Right atrium auricular region (tissue), 2 donors: ENCODE measurements around the gene MYH10. TPM values are rescaled to one million over a fixed set of nuclear protein-coding genes. Genes with fewer than 3 reads are reported as not detected.

Experiments
- DNase-seq: peaks from one replicate; pipeline ENCODE4 v3.0.0-alpha.2; 2019; ENCODE audit warnings: low spot score
- H3K27ac ChIP-seq, 2 donors: fragments of 200-600 bp; sonication (generic); 1 replicate in 1 of 2; 2 replicates in 1 of 2; pipeline ENCODE4 v1.5.1; 2016 to 2019
- H3K27me3 ChIP-seq, 2 donors: fragments of 200-600 bp; sonication (generic); one replicate each; pipeline versions ENCODE4 v1.5.1 to v1.6.0; 2017 to 2019
- H3K36me3 ChIP-seq: fragments of 200-600 bp; sonication (generic); one replicate; pipeline ENCODE4 v1.5.1; 2016
- H3K4me1 ChIP-seq, 2 donors: fragments of 200-600 bp; sonication (generic); one replicate each; pipeline versions ENCODE4 v1.5.1 to v1.6.0; 2017 to 2019
- H3K4me3 ChIP-seq, 2 donors: fragments of 200-600 bp; sonication (generic); 1 replicate in 1 of 2; 2 replicates in 1 of 2; pipeline ENCODE4 v1.5.1; 2017 to 2019; ENCODE audit warnings: mild to moderate bottlenecking in 1 of 2, moderate library complexity in 1 of 2
- H3K9me3 ChIP-seq, 2 donors: fragments of 200-600 bp; sonication (generic); one replicate each; pipeline ENCODE4 v1.5.1; 2019
- total RNA-seq, 2 donors: library from RNA; depleted of rRNA; stranded (reverse); fragments of >200 nt; gene quantifications; one replicate each; pipeline ENCODE4 v1.1.0, GENCODE V29; 2016
- TF ChIP-seq, protein P1 (sequence below), 2 donors: fragments of 200-600 bp; sonication (generic); IDR thresholded peaks; one replicate each; pipeline ENCODE4 v1.5.1; 2019; ENCODE audit warnings: antibody characterized with exemption in 2 of 2

Gene MYH10
- total RNA-seq, 2 donors from 2014 or later: 48.9 to 49.1 TPM

DNA sequence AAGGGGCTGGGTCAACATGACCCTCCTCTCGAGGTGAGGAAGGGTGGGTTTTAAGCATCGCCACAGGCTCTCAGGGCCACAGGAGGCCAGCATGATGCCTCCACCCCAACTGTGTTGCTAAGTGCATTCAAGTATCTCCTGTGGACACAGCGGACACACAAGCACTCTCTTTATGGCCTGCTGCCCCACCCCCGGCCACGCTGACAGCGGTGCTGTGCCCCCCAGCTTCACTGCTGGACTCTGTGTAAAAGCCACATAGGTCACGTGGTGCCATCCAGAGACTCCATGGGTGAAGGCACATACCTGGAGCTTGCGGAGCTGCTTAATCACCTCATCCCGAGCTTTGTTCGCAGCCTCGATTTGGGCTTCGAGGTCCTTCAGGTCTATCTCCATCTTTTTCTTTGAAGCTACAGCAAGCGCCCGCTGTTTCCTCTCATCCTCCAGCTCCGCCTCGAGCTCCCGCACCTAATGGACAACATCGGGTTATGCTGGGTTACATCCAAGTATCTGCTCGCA is 143.3 kb downstream of the MYH10 start:
- DNase-seq: no peak
- no peak overlapping the region for H3K27ac ChIP-seq
- H3K27me3 ChIP-seq: no peaks in the 10 kb centered on the region
- peaks cover 84% of the 10 kb centered on the region for H3K36me3 ChIP-seq
- peaks cover 0 to 11% of the 10 kb centered on the region in 2 donors for H3K9me3 ChIP-seq
- no peaks in the 10 kb centered on the region for H3K4me1 ChIP-seq
- TF ChIP-seq, protein P1, sequence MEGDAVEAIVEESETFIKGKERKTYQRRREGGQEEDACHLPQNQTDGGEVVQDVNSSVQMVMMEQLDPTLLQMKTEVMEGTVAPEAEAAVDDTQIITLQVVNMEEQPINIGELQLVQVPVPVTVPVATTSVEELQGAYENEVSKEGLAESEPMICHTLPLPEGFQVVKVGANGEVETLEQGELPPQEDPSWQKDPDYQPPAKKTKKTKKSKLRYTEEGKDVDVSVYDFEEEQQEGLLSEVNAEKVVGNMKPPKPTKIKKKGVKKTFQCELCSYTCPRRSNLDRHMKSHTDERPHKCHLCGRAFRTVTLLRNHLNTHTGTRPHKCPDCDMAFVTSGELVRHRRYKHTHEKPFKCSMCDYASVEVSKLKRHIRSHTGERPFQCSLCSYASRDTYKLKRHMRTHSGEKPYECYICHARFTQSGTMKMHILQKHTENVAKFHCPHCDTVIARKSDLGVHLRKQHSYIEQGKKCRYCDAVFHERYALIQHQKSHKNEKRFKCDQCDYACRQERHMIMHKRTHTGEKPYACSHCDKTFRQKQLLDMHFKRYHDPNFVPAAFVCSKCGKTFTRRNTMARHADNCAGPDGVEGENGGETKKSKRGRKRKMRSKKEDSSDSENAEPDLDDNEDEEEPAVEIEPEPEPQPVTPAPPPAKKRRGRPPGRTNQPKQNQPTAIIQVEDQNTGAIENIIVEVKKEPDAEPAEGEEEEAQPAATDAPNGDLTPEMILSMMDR (IDR thresholded peaks at IDR 0.05): no peak
- no peak overlapping the region for H3K4me3 ChIP-seq

DNA sequence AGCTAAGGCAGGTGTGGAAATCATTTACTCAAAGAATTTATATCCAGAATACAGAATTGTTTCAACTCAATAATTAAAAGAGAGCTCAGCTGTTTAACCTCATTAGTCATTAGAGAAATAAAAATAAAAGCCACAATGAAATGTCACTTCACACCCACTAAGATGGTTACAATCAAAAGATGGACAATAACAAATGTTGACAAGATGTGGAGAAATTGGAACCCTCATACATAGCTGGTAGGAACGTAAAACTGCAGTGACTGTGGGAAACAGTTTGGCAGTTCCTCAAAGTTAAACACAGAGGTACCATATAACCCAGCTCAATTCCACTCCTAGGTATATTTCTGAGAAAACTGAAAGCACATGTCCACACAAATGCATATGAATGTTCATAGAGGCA is 145.0 kb downstream of the MYH10 start:
- Histone ChIP-seq H3K4me3 (no peak overlapping the region), H3K4me1 (peaks cover 0 to 2% of the 10 kb centered on the region in 2 donors), H3K9me3 (peaks cover 0 to 11% of the 10 kb centered on the region in 2 donors), H3K27me3 (no peaks in the 10 kb centered on the region), H3K27ac (no peak overlapping the region), H3K36me3 (peaks cover 84% of the 10 kb centered on the region)
- no peak for DNase-seq
- TF ChIP-seq, protein P1 (IDR thresholded peaks at IDR 0.05): no peak

DNA sequence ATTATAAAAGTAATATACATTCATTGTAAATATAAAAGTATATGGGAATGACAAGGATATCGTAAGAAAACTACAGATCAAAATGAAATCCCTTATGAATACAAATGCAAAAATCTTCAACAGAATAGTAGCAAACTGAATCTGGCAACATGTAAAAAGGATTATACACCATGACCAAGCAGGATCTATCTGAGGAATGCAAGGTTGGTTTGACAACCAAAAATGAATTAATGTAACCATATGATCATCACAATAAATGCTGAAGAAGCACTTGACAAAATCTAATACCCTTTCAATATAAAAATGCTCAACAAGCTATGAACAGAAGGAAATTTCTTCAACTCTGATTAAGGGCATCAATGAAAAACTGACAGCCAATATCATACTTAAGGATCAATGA is 146.1 kb downstream of the MYH10 start:
- peaks cover 84% of the 10 kb centered on the region for H3K36me3 ChIP-seq
- DNase-seq: no peak
- H3K27ac ChIP-seq: no peak overlapping the region
- TF ChIP-seq, protein P1 (IDR thresholded peaks at IDR 0.05): no peak
- peaks cover 0 to 12% of the 10 kb centered on the region in 2 donors for H3K4me1 ChIP-seq
- no peaks in the 10 kb centered on the region for H3K27me3 ChIP-seq
- H3K4me3 ChIP-seq: no peak overlapping the region
- peaks cover 0 to 11% of the 10 kb centered on the region in 2 donors for H3K9me3 ChIP-seq

DNA sequence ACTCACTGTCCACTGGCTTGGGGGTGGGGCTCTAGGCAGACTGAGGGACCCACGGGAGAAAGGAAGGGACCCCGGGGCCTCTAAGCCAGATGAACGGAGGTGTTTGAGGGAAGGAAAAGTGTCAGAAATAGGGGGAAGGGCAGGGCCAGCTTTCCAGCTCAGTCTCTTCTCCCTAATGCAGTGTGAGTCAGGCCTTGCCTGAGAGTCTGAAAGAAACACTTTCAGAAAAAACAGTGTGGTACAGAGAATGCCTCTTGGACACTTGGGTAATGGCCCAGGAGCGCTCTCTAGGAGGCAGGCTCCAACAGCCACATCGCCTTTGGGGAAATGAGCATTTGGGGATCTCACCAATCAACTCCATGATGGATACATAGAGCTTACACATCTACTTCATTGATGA is 148.0 kb downstream of the MYH10 start:
- no peak for DNase-seq
- H3K4me1 ChIP-seq: peaks cover 0 to 15% of the 10 kb centered on the region in 2 donors
- TF ChIP-seq, protein P1 (IDR thresholded peaks at IDR 0.05): no peak
- peaks cover 0 to 11% of the 10 kb centered on the region in 2 donors for H3K9me3 ChIP-seq
- peaks cover 87% of the 10 kb centered on the region for H3K36me3 ChIP-seq
- no peaks in the 10 kb centered on the region for H3K27me3 ChIP-seq
- H3K27ac ChIP-seq: no peak overlapping the region
- no peak overlapping the region for H3K4me3 ChIP-seq

DNA sequence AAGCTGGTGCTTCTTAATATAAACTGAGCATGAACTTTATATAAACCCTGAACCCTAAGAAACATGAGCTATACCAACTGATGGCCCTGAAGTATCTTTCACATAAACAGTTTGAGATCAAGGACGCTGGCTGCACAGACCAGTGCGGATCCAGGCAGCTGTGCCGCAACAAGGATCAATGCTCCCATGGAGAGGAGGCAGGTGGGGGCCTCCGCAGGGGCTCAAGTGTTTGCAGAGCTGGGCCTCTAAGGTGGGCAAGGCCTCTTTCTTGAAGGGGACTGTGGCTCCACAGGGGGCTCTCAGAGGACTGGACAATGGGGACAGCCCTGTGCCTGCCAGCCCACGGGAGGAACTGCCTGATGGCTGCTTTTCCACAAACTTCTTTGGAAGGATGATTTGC is 148.8 kb downstream of the MYH10 start:
- TF ChIP-seq, protein P1 (IDR thresholded peaks at IDR 0.05): no peak
- no peak overlapping the region for H3K4me3 ChIP-seq
- peaks cover 0 to 15% of the 10 kb centered on the region in 2 donors for H3K4me1 ChIP-seq
- H3K27ac ChIP-seq: no peak overlapping the region
- no peaks in the 10 kb centered on the region for H3K27me3 ChIP-seq
- H3K9me3 ChIP-seq: peaks cover 0 to 11% of the 10 kb centered on the region in 2 donors
- no peak for DNase-seq
- peaks cover 88% of the 10 kb centered on the region for H3K36me3 ChIP-seq

DNA sequence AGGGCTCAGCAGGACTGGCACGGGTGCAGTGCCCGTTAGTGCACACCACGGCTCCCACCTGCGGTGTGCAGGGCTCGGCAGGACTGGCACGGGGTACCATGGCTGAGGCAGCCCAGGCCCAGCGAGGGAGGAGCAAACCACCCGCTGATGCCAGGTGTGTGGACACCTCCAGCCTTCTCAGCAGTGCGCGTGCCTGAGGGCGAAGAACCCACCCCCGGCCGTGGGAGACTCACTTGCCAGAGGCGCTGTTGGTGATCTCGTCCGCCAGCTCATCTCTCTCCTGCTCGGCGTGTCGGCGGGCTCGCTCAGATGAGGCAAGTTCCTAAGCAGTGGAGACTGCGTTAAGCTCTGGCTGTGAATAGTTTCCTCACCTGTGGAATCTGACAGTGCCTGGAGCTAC is 149.4 kb downstream of the MYH10 start:
- TF ChIP-seq, protein P1 (IDR thresholded peaks at IDR 0.05): no peak
- Histone ChIP-seq H3K9me3 (peaks cover 0 to 11% of the 10 kb centered on the region in 2 donors), H3K4me3 (no peak overlapping the region), H3K27me3 (no peaks in the 10 kb centered on the region), H3K4me1 (peaks cover 0 to 15% of the 10 kb centered on the region in 2 donors), H3K36me3 (peaks cover 95% of the 10 kb centered on the region), H3K27ac (no peak overlapping the region)
- DNase-seq: no peak
